Stimulated activated naive CD4-positive, alpha-beta T cell (primary cell): ENCODE measurements around the gene MAP7.
A peak's percentile ranks its signal among the peaks of the same experiment; 100 is the strongest.
"Not testable (repeated sequence)": the region's sequence is repeated elsewhere in the genome, so short reads cannot be mapped to it uniquely, and the experiment has no call there.

Source experiments
- DNase-seq, 6 experiments: peaks; one replicate each; lab custom pipeline; 2025; lab: John Stamatoyannopoulos, UW

MAP7 gene

GRCh38 chr6:136550330-136551071 is at the start of gene MAP7:
MAP7 (minus strand) TSS chr6:136550422; CDS start chr6:136550408, 14 bp downstream.
- DNase-seq, result peak in 5 of 6 experiments; percentile 35 to 62 (median 49)

- DNase-seq, result no peak
Measured at GRCh38 chr6:136599329-136600011, 49.2 kb upstream of the MAP7 start.

- DNase-seq, result no peak
Measured at GRCh38 chr6:136598048-136598447, 47.8 kb upstream of the MAP7 start.

- no peak for DNase-seq
Measured at GRCh38 chr6:136594671-136595070, 44.4 kb upstream of the MAP7 start.

- no peak for DNase-seq
Measured at GRCh38 chr6:136593748-136594490, 43.7 kb upstream of the MAP7 start.

GRCh38 chr6:136592930-136593673 is 42.9 kb upstream of the MAP7 start:
- no peak for DNase-seq

- no peak for DNase-seq
Measured at GRCh38 chr6:136591617-136592016, 41.4 kb upstream of the MAP7 start.

- DNase-seq, result not testable (repeated sequence)
Measured at GRCh38 chr6:136590846-136591245, 40.6 kb upstream of the MAP7 start.

- DNase-seq, result no peak
Measured at GRCh38 chr6:136587527-136587926, 37.3 kb upstream of the MAP7 start.

GRCh38 chr6:136586295-136586694 is 36.1 kb upstream of the MAP7 start:
- no peak for DNase-seq

GRCh38 chr6:136585523-136585922 is 35.3 kb upstream of the MAP7 start:
- DNase-seq, result not testable (repeated sequence)

GRCh38 chr6:136584290-136584689 is 34.1 kb upstream of the MAP7 start:
- DNase-seq, result not testable (repeated sequence)

GRCh38 chr6:136582711-136583471 is 32.7 kb upstream of the MAP7 start:
- no peak for DNase-seq

GRCh38 chr6:136579800-136580199 is 29.6 kb upstream of the MAP7 start:
- no peak for DNase-seq

GRCh38 chr6:136576821-136577220 is 26.6 kb upstream of the MAP7 start:
- DNase-seq, result no peak

GRCh38 chr6:136571496-136571895 is 21.3 kb upstream of the MAP7 start:
- no peak for DNase-seq

GRCh38 chr6:136571065-136571464 is 20.8 kb upstream of the MAP7 start:
- DNase-seq, result no peak

- no peak for DNase-seq
Measured at GRCh38 chr6:136568129-136568528, 17.9 kb upstream of the MAP7 start.

GRCh38 chr6:136567688-136568087 is 17.5 kb upstream of the MAP7 start:
- no peak for DNase-seq

GRCh38 chr6:136566851-136567250 is 16.6 kb upstream of the MAP7 start:
- DNase-seq, result no peak

- DNase-seq, result no peak
Measured at GRCh38 chr6:136566007-136566487, 15.8 kb upstream of the MAP7 start.
